Neural crest cell (in vitro differentiated cells): ENCODE data around the gene LCNL1. TPM values are rescaled to one million over a fixed set of nuclear protein-coding genes. Genes with fewer than 3 reads are reported as not detected.
"Not testable (repeated sequence)": the region's sequence is repeated elsewhere in the genome, so short reads cannot be mapped to it uniquely, and the experiment has no call there.

Experiments
- DNase-seq: peaks from one replicate; pipeline ENCODE4 v3.0.0; 2021; ENCODE audit warnings: low read depth, mixed read lengths, low spot score
- H3K27ac Mint-ChIP-seq: one replicate; pipeline ENCODE4 v1.8.0; 2021; ENCODE audit warnings: mild to moderate bottlenecking, mixed read lengths; ENCODE audit not compliant: unreplicated experiment
- H3K27me3 Mint-ChIP-seq: 2 replicates; pipeline ENCODE4 v1.8.0; 2021; ENCODE audit warnings: low read depth, mild to moderate bottlenecking, mixed read lengths
- H3K36me3 Mint-ChIP-seq: 2 replicates; pipeline ENCODE4 v1.8.0; 2021; ENCODE audit warnings: low read depth, mild to moderate bottlenecking, mixed read lengths
- H3K4me1 Mint-ChIP-seq: 2 replicates; pipeline ENCODE4 v1.8.0; 2021; ENCODE audit warnings: mixed read lengths
- H3K4me3 Mint-ChIP-seq: one replicate; pipeline ENCODE4 v1.8.0; 2021; ENCODE audit warnings: mild to moderate bottlenecking, mixed read lengths
- H3K9me3 Mint-ChIP-seq: 2 replicates; pipeline ENCODE4 v1.8.0; 2021; ENCODE audit warnings: mixed read lengths
- CTCF ChIP-seq: fragments of 200-600 bp; sonication (generic); conservative IDR thresholded peaks from 2 replicates; pipeline ENCODE4 v1.5.0; 2021; ENCODE audit warnings: antibody characterized with exemption, mild to moderate bottlenecking
- total RNA-seq: library from RNA; stranded (reverse); gene quantifications from 2 replicates; pipeline ENCODE4 v1.2.1, GENCODE V29; 2021

The LCNL1 gene
- total RNA-seq, 1 donor from 2014 or later: not detected

GRCh38 chr9:137002646-137003041 lies 19.9 kb downstream of the LCNL1 start:
- Mint-ChIP-seq H3K4me1 (peaks cover 6% of the 10 kb centered on the region), H3K27me3 (peaks cover 4% of the 10 kb centered on the region), H3K36me3 (no peaks in the 10 kb centered on the region), H3K4me3 (no peak overlapping the region), H3K9me3 (no peaks in the 10 kb centered on the region), H3K27ac (no peak overlapping the region)
- no peak for TF ChIP-seq CTCF
- DNase-seq: no peak

GRCh38 chr9:137004285-137004684 lies 21.5 kb downstream of the LCNL1 start:
- TF ChIP-seq CTCF: peak; percentile 55
- not testable (repeated sequence) for H3K36me3 Mint-ChIP-seq, H3K4me3 Mint-ChIP-seq, H3K4me1 Mint-ChIP-seq, H3K27ac Mint-ChIP-seq, H3K27me3 Mint-ChIP-seq, DNase-seq, H3K9me3 Mint-ChIP-seq

- Mint-ChIP-seq H3K4me1 (no peaks in the 10 kb centered on the region), H3K9me3 (no peaks in the 10 kb centered on the region), H3K27ac (no peak overlapping the region), H3K4me3 (no peak overlapping the region), H3K36me3 (no peaks in the 10 kb centered on the region), H3K27me3 (no peaks in the 10 kb centered on the region)
- no peak for TF ChIP-seq CTCF
- DNase-seq: no peak
Measured at GRCh38 chr9:137006116-137007003, 23.6 kb downstream of the LCNL1 start.

- Mint-ChIP-seq H3K4me3 (no peak overlapping the region), H3K36me3 (no peaks in the 10 kb centered on the region), H3K4me1 (no peaks in the 10 kb centered on the region), H3K27me3 (no peaks in the 10 kb centered on the region), H3K9me3 (no peaks in the 10 kb centered on the region), H3K27ac (no peak overlapping the region)
- no peak for DNase-seq
- TF ChIP-seq CTCF: no peak
Measured at GRCh38 chr9:137007108-137007815, 24.5 kb downstream of the LCNL1 start.

GRCh38 chr9:137007816-137008270 lies 25.1 kb downstream of the LCNL1 start:
- Mint-ChIP-seq H3K27ac (no peak overlapping the region), H3K9me3 (no peaks in the 10 kb centered on the region), H3K36me3 (no peaks in the 10 kb centered on the region), H3K27me3 (no peaks in the 10 kb centered on the region), H3K4me1 (no peaks in the 10 kb centered on the region), H3K4me3 (no peak overlapping the region)
- DNase-seq: no peak
- TF ChIP-seq CTCF: no peak
